GM21529 (cell line): ENCODE results near the gene NEURL3.
A peak's percentile ranks its signal among the peaks of the same experiment; 100 is the strongest.
"Not testable (repeated sequence)": the region's sequence is repeated elsewhere in the genome, so short reads cannot be mapped to it uniquely, and the experiment has no call there.

Source experiments
- ATAC-seq: cut with Tn5 transposase; IDR thresholded peaks from one replicate; pipeline ENCODE4 v1.9.1; 2021; ENCODE audit not compliant: unreplicated experiment

NEURL3 gene

DNA sequence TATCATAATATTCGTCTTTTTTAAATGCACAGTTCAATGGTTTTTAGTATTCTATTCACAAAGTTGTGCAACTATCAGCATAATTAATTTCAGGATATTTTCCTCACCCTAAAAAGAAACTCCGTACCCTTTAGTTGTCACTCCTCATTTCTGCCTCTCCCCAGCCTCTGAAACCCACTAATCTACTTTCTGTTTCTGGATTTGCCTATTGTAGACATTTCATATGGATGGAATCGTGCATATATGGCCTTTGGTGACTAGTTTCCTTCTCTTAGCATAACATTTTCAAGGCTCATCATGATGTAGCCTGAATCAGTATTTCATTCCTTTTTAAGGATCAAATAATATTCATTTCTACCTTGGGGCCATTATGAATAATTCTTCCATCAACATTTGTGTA is 18.5 kb downstream of the NEURL3 start:
- ATAC-seq: no peak

DNA sequence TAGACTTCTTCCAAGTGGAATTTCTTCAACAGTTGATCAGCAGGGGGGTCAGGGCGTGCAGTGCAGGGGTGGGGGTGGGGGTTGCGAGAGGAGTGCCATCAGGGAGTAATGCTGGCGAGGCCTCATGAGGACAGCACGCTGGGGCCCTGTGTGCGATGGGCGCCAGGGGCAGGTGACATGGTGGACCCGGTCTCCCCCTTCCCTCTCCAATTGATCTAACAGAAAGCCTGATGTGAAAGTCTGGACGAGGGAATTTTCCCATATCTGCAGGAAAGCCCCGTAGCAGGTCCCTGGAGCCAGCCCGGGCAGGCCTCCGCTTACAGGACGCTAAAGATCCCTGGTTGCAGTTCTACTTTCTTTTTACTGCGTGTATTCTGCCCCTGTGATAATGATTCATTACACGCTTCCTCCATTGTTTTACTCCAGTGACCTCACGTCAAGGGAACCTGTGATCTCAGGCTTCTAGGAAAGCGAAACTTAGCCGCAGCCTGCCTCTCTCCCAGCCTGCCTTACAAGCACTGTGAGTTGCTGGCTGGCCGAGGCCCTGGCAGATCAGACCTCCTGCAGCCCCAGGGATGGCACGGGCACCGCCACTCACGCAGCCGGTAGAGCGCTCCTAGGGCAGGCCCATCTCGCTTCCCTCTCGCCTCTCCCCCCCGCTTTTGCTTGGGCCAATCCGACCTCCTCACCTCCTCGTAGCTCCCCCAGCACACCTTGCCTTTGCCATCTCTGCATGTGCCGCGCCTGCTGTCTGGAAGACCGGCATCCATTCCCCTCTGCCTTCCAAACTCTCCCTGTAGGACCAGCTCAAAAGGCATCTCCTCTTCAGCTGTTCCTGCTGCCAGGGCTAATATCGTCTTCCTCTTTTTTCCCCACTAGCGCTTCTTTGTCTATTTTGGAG is 19.2 kb downstream of the NEURL3 start:
- ATAC-seq: peak; percentile 88

DNA sequence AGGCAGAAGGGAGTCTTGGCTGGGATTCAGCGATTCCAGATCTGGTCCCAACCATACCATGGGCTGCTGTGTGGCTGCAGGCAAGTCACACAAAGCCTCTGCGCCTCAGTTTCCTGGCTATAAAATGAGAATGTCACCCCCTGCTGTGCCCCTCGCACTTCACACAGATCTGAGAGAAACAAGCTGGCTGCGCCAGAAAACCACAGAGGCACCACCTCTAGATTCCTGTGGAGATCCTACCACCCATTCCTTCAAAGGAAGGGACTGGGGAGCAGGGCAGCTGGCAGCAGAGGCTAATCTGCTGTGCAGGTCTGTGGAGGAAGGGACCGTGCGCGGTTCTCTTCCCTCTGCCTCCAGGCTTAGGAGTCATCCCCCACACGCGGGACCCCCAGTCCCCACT is 19.8 kb downstream of the NEURL3 start:
- no peak for ATAC-seq

DNA sequence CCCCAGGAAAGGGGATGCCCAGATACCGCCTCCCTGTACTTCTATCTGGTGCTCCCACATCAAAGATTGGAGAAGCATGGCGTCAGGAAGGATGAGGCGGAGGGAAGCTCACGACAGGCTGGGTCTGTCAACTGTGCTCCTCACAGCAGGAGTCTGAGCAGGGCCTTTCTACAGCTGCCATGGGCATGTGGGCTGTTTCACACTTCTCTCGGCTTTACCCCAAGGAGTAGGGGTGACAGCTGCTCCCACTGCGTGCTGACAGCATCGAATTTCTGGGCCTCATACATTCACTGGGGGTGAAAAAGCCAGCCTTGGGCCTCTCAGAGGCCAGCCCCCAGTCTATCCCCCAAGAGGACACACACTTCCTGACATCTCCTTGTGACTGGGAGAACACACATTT is 21.1 kb downstream of the NEURL3 start:
- ATAC-seq: no peak

DNA sequence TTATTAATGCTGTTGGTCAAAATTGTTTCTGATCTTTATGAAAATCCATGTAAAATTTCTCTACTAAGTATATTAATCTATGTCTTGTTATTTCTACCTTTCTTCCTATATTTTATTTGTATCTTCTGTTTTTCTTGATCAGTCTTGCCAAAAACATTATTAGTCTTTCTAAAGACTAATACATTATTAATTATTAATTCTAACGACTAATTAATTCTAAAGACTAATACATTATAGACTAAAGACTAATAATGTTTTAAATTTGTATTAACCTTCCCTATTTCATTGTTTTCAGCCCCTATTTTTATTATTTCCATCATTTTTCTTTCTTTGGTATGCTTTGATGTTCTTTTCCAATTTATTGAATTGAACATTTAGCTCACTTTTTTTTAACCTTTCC is 27.7 kb downstream of the NEURL3 start:
- no peak for ATAC-seq

DNA sequence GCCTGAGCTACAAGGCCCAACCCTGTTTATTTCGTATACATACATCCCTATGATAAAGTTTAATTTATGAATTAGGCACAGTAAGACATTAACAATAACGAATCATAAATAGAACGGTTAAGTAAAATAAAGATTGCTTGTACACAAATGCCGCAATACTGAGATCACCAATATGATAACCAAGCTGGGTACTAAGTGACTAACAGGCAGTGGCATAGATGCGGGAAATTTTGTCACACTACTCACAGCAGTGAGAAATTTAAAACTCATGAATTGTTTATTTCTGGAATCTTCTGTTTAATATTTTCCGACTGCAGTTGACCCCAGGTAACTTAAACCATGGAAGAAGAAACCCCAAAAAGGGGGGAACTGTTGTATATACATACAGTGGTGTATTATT is 33.4 kb downstream of the NEURL3 start:
- no peak for ATAC-seq

DNA sequence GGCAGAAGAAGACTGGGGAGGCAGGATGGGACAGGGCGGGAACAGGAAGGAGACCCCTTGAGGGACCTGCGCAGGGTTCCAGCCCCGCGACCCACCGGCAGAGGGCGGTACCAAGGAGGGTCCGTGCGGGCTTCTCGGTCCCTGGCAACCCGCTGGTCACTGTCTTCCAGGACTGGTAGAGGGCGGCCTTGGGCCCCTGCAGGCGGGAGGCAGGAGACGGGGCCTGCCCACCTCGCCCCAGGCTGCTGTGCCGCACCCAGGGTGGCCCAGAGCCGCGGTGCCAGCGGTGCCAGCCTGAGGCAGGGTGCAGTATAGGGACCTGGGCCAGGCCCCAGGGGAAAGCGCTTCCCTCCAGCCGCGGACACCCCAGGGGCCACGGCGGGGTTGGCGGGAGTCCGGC is 34.5 kb downstream of the NEURL3 start:
- no peak for ATAC-seq

DNA sequence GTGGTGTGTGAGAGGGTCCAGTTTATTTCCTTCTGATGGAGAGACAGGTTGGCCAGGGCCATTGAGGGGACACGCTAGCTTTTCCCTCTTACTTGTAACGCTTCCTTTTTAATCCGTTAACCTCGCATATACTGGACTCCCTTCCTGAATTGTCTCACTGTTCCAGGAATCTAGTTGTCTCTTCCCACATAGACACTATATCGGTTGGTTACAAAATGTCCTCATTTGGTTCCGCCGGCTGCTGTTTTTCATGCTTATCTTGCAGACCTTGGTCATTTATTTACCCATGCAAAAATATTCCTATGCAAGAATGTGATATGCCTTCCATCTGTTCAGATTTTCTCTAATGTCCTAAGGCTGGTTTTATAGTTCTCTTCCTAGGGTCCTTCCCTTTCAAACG is 35.0 kb downstream of the NEURL3 start:
- ATAC-seq: no peak

DNA sequence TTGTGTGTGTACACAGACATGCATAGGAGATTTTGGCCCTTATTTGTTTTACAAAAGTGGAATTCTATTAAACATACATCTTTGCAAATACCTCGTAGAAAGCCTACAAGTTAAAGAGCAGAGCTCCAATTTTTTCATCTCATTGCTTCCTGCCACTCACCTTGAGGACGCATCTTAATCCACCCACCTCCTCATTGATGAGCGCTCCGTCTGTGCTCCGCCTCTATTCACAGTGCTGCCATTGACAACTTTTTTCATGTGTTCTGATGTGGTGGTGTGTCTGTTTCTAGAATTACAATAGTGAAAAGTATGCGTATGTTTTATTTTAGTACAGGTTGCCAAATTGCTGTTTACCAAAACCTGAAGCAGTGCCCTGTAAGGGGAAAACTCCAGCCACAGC is 36.3 kb downstream of the NEURL3 start:
- no peak for ATAC-seq

DNA sequence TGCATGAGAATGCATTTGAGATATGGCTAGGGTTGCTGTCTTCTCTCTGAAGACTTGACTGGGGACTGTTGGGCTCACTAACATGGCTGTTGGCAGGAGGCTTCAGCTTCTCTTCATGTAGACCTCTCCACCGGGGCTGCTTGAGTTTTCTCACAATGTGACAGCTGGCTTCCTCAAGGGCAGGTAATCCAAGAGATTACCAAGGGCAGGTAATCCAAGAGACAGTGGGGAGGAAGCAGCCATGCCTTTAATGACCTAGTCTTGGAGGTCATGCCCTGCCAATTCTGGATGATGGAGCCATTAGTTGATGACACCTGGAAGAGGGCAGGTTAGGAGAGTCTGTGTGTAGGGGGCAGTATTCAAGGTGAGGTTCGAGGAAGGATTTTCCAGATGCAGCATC is 40.5 kb downstream of the NEURL3 start:
- ATAC-seq: no peak

DNA sequence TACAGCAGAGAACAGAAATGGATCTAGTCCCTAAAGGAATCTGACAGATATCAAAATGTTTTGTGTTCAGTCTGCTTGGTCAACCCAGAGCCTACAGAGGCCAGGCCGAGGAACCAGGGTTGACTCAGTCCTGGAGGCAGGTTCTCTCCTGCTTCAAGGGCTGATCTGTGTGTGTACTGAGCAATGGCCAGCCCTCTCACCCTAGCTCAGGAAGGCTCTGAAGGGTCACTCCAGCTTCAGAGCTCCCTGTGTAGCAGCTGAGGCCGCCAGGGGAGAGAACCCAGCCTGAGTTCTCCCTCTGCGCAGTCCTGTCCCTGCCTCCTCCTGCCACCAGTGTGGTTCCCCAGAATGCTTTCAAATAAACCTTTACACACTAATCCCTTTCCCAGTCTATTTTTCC is 41.1 kb downstream of the NEURL3 start:
- ATAC-seq: no peak

DNA sequence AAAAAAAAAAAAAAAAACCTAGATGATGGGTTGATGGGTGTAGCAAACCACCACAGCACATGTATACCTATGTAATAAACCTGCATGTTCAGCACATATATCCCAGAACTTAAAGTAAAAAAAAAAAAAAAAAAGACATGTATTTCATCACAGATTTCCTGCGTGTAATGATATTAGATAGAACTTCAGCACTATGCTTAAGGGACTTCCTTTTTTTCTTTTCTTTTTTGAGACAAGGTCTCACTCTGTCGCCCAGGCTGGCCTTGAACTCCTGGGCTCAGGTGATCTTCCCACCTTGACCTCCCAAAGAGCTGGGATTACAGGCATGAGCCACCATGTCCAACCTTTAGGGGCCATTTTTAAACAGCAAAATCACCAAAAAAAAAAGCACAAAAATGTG is 42.0 kb downstream of the NEURL3 start:
- no peak for ATAC-seq

DNA sequence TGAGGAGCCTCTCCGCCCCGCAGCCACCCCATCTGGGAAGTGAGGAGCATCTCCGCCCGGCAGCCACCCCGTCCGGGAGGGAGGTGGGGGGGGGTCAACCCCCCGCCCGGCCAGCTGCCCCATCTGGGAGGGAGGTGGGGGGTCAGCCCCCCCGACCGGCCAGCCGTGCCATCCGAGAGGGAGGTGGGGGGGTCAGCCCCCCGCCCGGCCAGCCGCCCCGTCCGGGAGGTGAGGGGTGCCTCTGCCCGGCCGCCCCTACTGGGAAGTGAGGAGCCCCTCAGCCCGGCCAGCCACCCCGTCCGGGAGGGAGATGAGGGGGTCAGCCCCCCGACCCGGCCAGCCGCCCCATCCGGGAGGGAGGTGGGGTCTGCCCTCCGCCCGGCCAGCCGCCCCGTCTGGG is 43.5 kb downstream of the NEURL3 start:
- not testable (repeated sequence) for ATAC-seq

DNA sequence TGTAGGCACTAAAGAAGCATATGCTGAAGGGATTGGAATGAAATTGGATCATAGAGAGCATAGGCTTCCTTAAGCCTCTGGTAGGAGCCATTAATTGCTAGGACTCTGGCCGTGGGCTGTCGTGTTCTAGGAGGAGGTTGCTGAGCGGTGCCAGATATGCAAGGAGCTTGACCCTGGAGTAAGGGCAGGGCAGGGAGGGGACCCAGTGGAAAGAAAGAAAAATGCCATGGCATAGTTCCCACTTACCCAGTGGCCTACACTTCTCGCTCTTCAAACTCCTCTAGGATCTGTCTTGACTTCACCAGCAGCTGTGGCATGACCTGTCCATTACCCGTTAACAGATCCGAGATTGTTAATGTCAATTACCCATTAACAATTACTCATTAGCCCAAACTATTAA is 53.1 kb downstream of the NEURL3 start:
- no peak for ATAC-seq

DNA sequence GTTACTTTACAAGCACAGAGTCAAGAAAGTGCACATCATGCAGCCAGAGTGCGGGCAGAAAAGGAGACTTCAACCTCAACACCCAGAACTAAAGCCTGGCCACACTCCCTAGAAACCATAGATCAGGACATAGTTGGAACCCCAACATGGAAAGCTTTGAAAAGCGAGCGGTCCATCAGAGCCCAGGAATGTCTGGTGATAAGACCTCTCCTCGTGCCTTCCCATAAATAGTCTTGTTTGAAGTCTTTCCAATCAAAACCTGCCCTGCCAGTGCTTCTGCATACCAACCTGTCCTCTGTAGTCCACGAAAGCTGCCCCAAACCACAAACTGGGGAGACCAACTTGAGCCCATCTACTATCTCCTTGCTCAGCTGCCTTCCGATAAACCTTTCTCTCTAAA is 55.5 kb downstream of the NEURL3 start:
- ATAC-seq: no peak

DNA sequence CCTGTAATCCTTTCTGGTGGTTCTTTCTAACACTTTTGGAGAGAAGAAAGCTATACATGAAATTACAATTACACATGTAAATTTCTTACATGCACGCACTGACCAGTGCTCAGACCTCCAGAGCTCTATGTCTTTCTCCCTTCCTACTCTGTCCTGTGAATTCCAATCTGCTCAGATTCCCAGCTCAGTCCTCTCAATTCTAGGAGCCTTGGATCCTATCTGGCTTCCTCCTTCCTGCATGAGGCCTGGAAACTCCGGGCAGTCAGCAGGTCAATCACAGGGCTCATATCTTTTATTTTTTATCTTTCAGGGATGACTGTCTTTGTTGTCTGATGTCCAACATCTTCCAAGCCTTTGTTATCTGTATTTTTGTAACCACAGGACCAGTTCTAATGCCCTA is 56.0 kb downstream of the NEURL3 start:
- ATAC-seq: no peak

DNA sequence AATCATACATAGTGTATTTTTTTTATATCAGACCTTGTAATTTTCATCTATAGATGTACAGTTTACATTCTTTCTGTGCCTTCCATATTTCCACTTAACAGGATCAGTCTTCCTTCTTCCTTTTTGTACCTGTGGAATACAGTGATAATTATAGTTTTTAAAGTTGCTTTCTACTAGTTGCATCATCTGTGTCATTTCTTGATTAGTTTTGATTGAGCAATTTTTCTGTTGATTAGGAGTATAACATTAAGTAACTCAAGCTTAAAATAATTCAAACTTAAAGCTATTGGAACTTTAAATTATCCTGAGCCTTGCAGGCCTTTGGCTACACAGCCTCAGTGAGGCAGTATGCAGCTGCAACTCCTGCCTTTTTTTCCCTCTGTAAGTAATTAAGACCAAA is 57.4 kb downstream of the NEURL3 start:
- no peak for ATAC-seq
